Keratinocyte (primary cell): ENCODE results near the gene ASIC2. TPM values are rescaled to one million over a fixed set of nuclear protein-coding genes. Genes with fewer than 3 reads are reported as not detected.

Experiments used
- DNase-seq: peaks from one replicate; pipeline ENCODE4 v3.0.0-alpha.2; 2011; ENCODE audit warnings: low read depth, missing footprints, low spot score
- FAIRE-seq: peaks from 2 replicates; lab custom pipeline; 2011; peaks lifted over from hg19 to GRCh38; lab: Jason Lieb, UNC
- H2AFZ ChIP-seq: 2 replicates; pipeline ENCODE4 v1.6.0; 2012; ENCODE audit warnings: low read length, control low read depth, inconsistent platforms; ENCODE audit not compliant: control insufficient read depth
- H3K27ac ChIP-seq: 2 replicates; pipeline ENCODE4 v1.5.1; 2011; ENCODE audit warnings: low read length; ENCODE audit not compliant: control insufficient read depth, insufficient read depth
- H3K27me3 ChIP-seq: 3 replicates; pipeline ENCODE4 v1.6.0; 2011; ENCODE audit warnings: low read length; ENCODE audit not compliant: control insufficient read depth, insufficient read depth; ENCODE audit errors: extremely low read depth
- H3K36me3 ChIP-seq, 2 experiments: 2 replicates in 1 of 2; 3 replicates in 1 of 2; pipeline ENCODE4 v1.5.1; 2011; ENCODE audit warnings: low read length in 2 of 2, mild to moderate bottlenecking in 1 of 2; ENCODE audit not compliant: control insufficient read depth in 2 of 2, insufficient read depth in 2 of 2; ENCODE audit errors: extremely low read depth in 1 of 2
- H3K4me1 ChIP-seq: 3 replicates; pipeline ENCODE4 v1.5.1; 2011; ENCODE audit warnings: low read length; ENCODE audit not compliant: control insufficient read depth, insufficient read depth; ENCODE audit errors: extremely low read depth
- H3K4me2 ChIP-seq: 3 replicates; pipeline ENCODE4 v1.6.0; 2011; ENCODE audit warnings: low read depth, low read length; ENCODE audit not compliant: control insufficient read depth, insufficient read depth; ENCODE audit errors: extremely low read depth
- H3K4me3 ChIP-seq, 3 experiments: fragments of 200-600 bp in 1 of 3; sonication (generic) in 1 of 3; 2 replicates in 2 of 3; 3 replicates in 1 of 3; pipeline ENCODE4 v1.5.1; 2011 to 2016; ENCODE audit warnings: low read length in 3 of 3, mild to moderate bottlenecking in 3 of 3, control low read depth in 2 of 3, inconsistent platforms in 1 of 3, low read depth in 1 of 3, mixed read lengths in 1 of 3, mixed run types in 1 of 3, moderate library complexity in 1 of 3; ENCODE audit not compliant: control insufficient read depth in 2 of 3, insufficient read depth in 2 of 3; ENCODE audit errors: extremely low read depth in 1 of 3
- H3K79me2 ChIP-seq: 2 replicates; pipeline ENCODE4 v1.6.0; 2012; ENCODE audit warnings: low read length; ENCODE audit not compliant: control insufficient read depth, insufficient read depth
- H3K9ac ChIP-seq: 3 replicates; pipeline ENCODE4 v1.6.0; 2011; ENCODE audit warnings: low read length; ENCODE audit not compliant: control insufficient read depth, insufficient read depth; ENCODE audit errors: extremely low read depth
- H3K9me1 ChIP-seq: 3 replicates; pipeline ENCODE4 v1.6.0; 2011; ENCODE audit warnings: low read length; ENCODE audit not compliant: control insufficient read depth, insufficient read depth; ENCODE audit errors: extremely low read depth
- H3K9me3 ChIP-seq: 2 replicates; pipeline ENCODE4 v1.5.1; 2012; ENCODE audit warnings: low read depth, low read length; ENCODE audit not compliant: control insufficient read depth
- H4K20me1 ChIP-seq: 3 replicates; pipeline ENCODE4 v1.6.0; 2011; ENCODE audit warnings: low read length; ENCODE audit not compliant: control insufficient read depth, insufficient read depth; ENCODE audit errors: extremely low read depth
- CTCF ChIP-seq, 3 experiments: IDR thresholded peaks in 1 of 3; conservative IDR thresholded peaks in 1 of 3; optimal IDR thresholded peaks in 1 of 3; 2 replicates in 2 of 3; 3 replicates in 1 of 3; pipeline versions ENCODE3 to v1.5.1; 2011; ENCODE audit warnings: low read length in 3 of 3, mild to moderate bottlenecking in 3 of 3, moderate library complexity in 2 of 3, control low read depth in 1 of 3, inconsistent platforms in 1 of 3; ENCODE audit not compliant: insufficient read depth in 2 of 3; ENCODE audit errors: extremely low read depth in 1 of 3
- EZH2 ChIP-seq: IDR thresholded peaks from one replicate; pipeline ENCODE4 v1.6.1; 2012; ENCODE audit warnings: inconsistent platforms, mild to moderate bottlenecking, low read length, moderate library complexity
- dilution Hi-C: fragments of 300-500 bp; cut with MboI; formaldehyde crosslinking; loops from one replicate; pipeline ENCODE4 v1.7.0; 2020; ENCODE audit warnings: low sequenced_read_pairs; ENCODE audit not compliant: extremely low pct_ligation_motif_present
- polyA plus RNA-seq, 5 experiments: library from polyadenylated mRNA; depleted of rRNA in 3 of 5; stranded (reverse) in 3 of 5; stranded (forward) in 1 of 5; unstranded in 1 of 5; fragments of >200 nt; gene quantifications; 1 replicate in 1 of 5; 2 replicates in 3 of 5; 3 replicates in 1 of 5; pipeline versions ENCODE4 v1.2.1 to v1.2.3, GENCODE V29; 2011 to 2012; ENCODE audit warnings: missing spikeins in 2 of 5, low read depth in 1 of 5, low replicate concordance in 1 of 5

Gene ASIC2
- polyA plus RNA-seq, 1 donor (not counting 4 experiments of a cell fraction or from before 2014, with no cell fraction given), result not detected

GRCh38 chr17:33131620-33132019 lies 161.5 kb downstream of the ASIC2 start:
- DNase-seq (no peak), FAIRE-seq (no peak)
- no peaks in the 10 kb centered on the region for H4K20me1 ChIP-seq
- H3K27ac ChIP-seq, result no peak overlapping the region
- peaks cover 22% of the 10 kb centered on the region for H3K4me1 ChIP-seq
- H3K79me2 ChIP-seq, result no peaks in the 10 kb centered on the region
- peaks cover 6% of the 10 kb centered on the region for H3K27me3 ChIP-seq
- H3K9me3 ChIP-seq, result no peaks in the 10 kb centered on the region
- H3K36me3 ChIP-seq, result no peaks in the 10 kb centered on the region
- dilution Hi-C loops, result no loop called here
- H3K4me2 ChIP-seq, result no peak overlapping the region
- no peak overlapping the region for H3K9ac ChIP-seq
- no peaks in the 10 kb centered on the region for H3K9me1 ChIP-seq
- H2AFZ ChIP-seq, result no peak overlapping the region
- H3K4me3 ChIP-seq, result no peak overlapping the region
- no peak for TF ChIP-seq EZH2
- TF ChIP-seq CTCF (optimal IDR thresholded peaks at IDR 0.05 in 1 of 3, IDR thresholded peaks at IDR 0.05 in 1 of 3, conservative IDR thresholded peaks at IDR 0.05 in 1 of 3; ENCODE audit: extremely low read depth in 1 of 3, insufficient read depth in 2 of 3, low read length in 3 of 3), result no peak

GRCh38 chr17:33127706-33128105 lies 165.4 kb downstream of the ASIC2 start:
- peak overlapping the region; percentile 67 for H3K4me2 ChIP-seq
- FAIRE-seq, result peak; percentile 99

More at GRCh38 chr17:33127706-33128105, 165.4 kb downstream of the ASIC2 start:
- H3K4me1 ChIP-seq, result peaks cover 22% of the 10 kb centered on the region
- no peak overlapping the region for H3K4me3 ChIP-seq
- dilution Hi-C loops, result no loop called here
- H3K9ac ChIP-seq, result peak overlapping the region; percentile 35
- H4K20me1 ChIP-seq, result no peaks in the 10 kb centered on the region
- no peaks in the 10 kb centered on the region for H3K9me1 ChIP-seq
- no peaks in the 10 kb centered on the region for H3K27me3 ChIP-seq
- H3K27ac ChIP-seq, result peak overlapping the region; percentile 58
- H3K9me3 ChIP-seq, result no peaks in the 10 kb centered on the region
- H3K79me2 ChIP-seq, result no peaks in the 10 kb centered on the region
- H2AFZ ChIP-seq, result peak overlapping the region; percentile 50
- no peaks in the 10 kb centered on the region for H3K36me3 ChIP-seq
- DNase-seq, result peak; percentile 84
- TF ChIP-seq EZH2, result no peak
- no peak for TF ChIP-seq CTCF (optimal IDR thresholded peaks at IDR 0.05 in 1 of 3, IDR thresholded peaks at IDR 0.05 in 1 of 3, conservative IDR thresholded peaks at IDR 0.05 in 1 of 3; ENCODE audit: extremely low read depth in 1 of 3, insufficient read depth in 2 of 3, low read length in 3 of 3)
